HEK293 (cell line): ENCODE results near the gene SLC39A11.

Experiments used
- CTCF ChIA-PET: fragments of 350-600 bp; formaldehyde crosslinking; extraction: SDS; loops from one replicate; lab custom pipeline; 2021; ENCODE audit warnings: antibody characterized with exemption; lab: Yijun Ruan, JAX
- POLR2A ChIA-PET: fragments of 300-600 bp; formaldehyde crosslinking; extraction: SDS; loops from one replicate; lab custom pipeline; 2020; ENCODE audit warnings: antibody characterized with exemption, inconsistent platforms; lab: Yijun Ruan, JAX
- H3K27ac ChIP-seq: fragments of 200-500 bp; sonication (Bioruptor generic); 2 replicates; pipeline ENCODE4 v1.5.1; 2014; ENCODE audit warnings: low read depth, low read length, control low read depth, inconsistent platforms; ENCODE audit errors: extremely low read depth
- H3K36me3 ChIP-seq, 2 experiments: fragments of 200-500 bp in 1 of 2; sonication (Bioruptor generic) in 1 of 2; 1 replicate in 1 of 2; 2 replicates in 1 of 2; pipeline ENCODE4 v1.5.1; 2014 to 2017; ENCODE audit warnings: inconsistent platforms in 2 of 2, low read length in 2 of 2; ENCODE audit not compliant: control insufficient read depth in 2 of 2, insufficient read depth in 1 of 2
- H3K4me1 ChIP-seq: fragments of 200-500 bp; sonication (Bioruptor generic); 2 replicates; pipeline ENCODE4 v1.5.1; 2014; ENCODE audit warnings: mild to moderate bottlenecking, low read length, inconsistent platforms; ENCODE audit not compliant: control insufficient read depth, insufficient read depth
- H3K4me3 ChIP-seq: 2 replicates; pipeline ENCODE4 v1.5.1; 2011; ENCODE audit warnings: low read depth, mild to moderate bottlenecking, control low read depth, low read length, moderate library complexity
- H3K9me3 ChIP-seq: fragments of 200-500 bp; sonication (Bioruptor generic); 2 replicates; pipeline ENCODE4 v1.5.1; 2014; ENCODE audit warnings: low read depth, low read length, inconsistent platforms; ENCODE audit not compliant: control insufficient read depth, insufficient read depth
- BCL11A ChIP-seq: fragments of 450-650 bp; formaldehyde crosslinking; IDR thresholded peaks from 2 replicates; pipeline ENCODE4 v1.5.1; 2016; ENCODE audit warnings: low read depth, missing biosample characterization, missing genetic modification characterization
- KLF10 ChIP-seq: fragments of 450-650 bp; IDR thresholded peaks from 2 replicates; pipeline ENCODE4 v1.5.1; 2018; ENCODE audit warnings: missing biosample characterization, mild to moderate bottlenecking, missing genetic modification characterization
- KLF7 ChIP-seq: fragments of 450-650 bp; formaldehyde crosslinking; IDR thresholded peaks from 2 replicates; pipeline ENCODE4 v1.5.1; 2016; ENCODE audit warnings: missing biosample characterization, missing genetic modification characterization, borderline replicate concordance
- OVOL3 ChIP-seq: fragments of 450-650 bp; formaldehyde crosslinking; IDR thresholded peaks from 2 replicates; pipeline ENCODE4 v1.5.1; 2016; ENCODE audit warnings: missing biosample characterization, missing genetic modification characterization
- PRDM4 ChIP-seq: fragments of 450-650 bp; formaldehyde crosslinking; IDR thresholded peaks from 2 replicates; pipeline ENCODE4 v1.5.1; 2017; ENCODE audit warnings: missing biosample characterization, missing genetic modification characterization
- SP2 ChIP-seq: fragments of 450-650 bp; formaldehyde crosslinking; IDR thresholded peaks from 2 replicates; pipeline ENCODE4 v1.5.1; 2016; ENCODE audit warnings: missing biosample characterization, missing genetic modification characterization
- TSHZ1 ChIP-seq: fragments of 450-650 bp; formaldehyde crosslinking; IDR thresholded peaks from 2 replicates; pipeline ENCODE4 v1.5.1; 2016; ENCODE audit warnings: missing biosample characterization, missing genetic modification characterization, borderline replicate concordance
- YY2 ChIP-seq: fragments of 450-650 bp; formaldehyde crosslinking; IDR thresholded peaks from 2 replicates; pipeline ENCODE4 v1.5.1; 2016; ENCODE audit warnings: missing biosample characterization, missing genetic modification characterization
- ZBTB17 ChIP-seq: fragments of 450-650 bp; formaldehyde crosslinking; IDR thresholded peaks from 2 replicates; pipeline ENCODE4 v1.5.1; 2016; ENCODE audit warnings: missing biosample characterization, missing genetic modification characterization
- ZBTB48 ChIP-seq: fragments of 450-650 bp; formaldehyde crosslinking; IDR thresholded peaks from 2 replicates; pipeline ENCODE4 v1.5.1; 2016; ENCODE audit warnings: missing biosample characterization, missing genetic modification characterization
- ZEB2 ChIP-seq: fragments of 450-650 bp; formaldehyde crosslinking; IDR thresholded peaks from 2 replicates; pipeline ENCODE4 v1.5.1; 2016; ENCODE audit warnings: missing biosample characterization, missing genetic modification characterization
- ZFP3 ChIP-seq: fragments of 450-650 bp; formaldehyde crosslinking; IDR thresholded peaks from 2 replicates; pipeline ENCODE4 v1.5.1; 2016; ENCODE audit warnings: low read depth, missing biosample characterization, missing genetic modification characterization
- ZFP41 ChIP-seq: fragments of 450-650 bp; formaldehyde crosslinking; IDR thresholded peaks from 2 replicates; pipeline ENCODE4 v1.5.1; 2016; ENCODE audit warnings: missing biosample characterization, missing genetic modification characterization, borderline replicate concordance
- ZNF175 ChIP-seq: fragments of 450-650 bp; formaldehyde crosslinking; IDR thresholded peaks from 2 replicates; pipeline ENCODE4 v1.5.1; 2016; ENCODE audit warnings: missing biosample characterization, missing genetic modification characterization
- ZNF223 ChIP-seq: fragments of 450-650 bp; formaldehyde crosslinking; IDR thresholded peaks from 2 replicates; pipeline ENCODE4 v1.5.1; 2016; ENCODE audit warnings: missing biosample characterization, missing genetic modification characterization
- ZNF266 ChIP-seq: fragments of 450-650 bp; formaldehyde crosslinking; IDR thresholded peaks from 2 replicates; pipeline ENCODE4 v1.5.1; 2016; ENCODE audit warnings: missing biosample characterization, missing genetic modification characterization, low read depth
- ZNF426 ChIP-seq: fragments of 450-650 bp; formaldehyde crosslinking; IDR thresholded peaks from 2 replicates; pipeline ENCODE4 v1.5.1; 2017; ENCODE audit warnings: missing biosample characterization, missing genetic modification characterization, mild to moderate bottlenecking, inconsistent platforms, moderate library complexity
- ZNF501 ChIP-seq: fragments of 450-650 bp; formaldehyde crosslinking; IDR thresholded peaks from 2 replicates; pipeline ENCODE4 v1.5.1; 2016; ENCODE audit warnings: missing biosample characterization, missing genetic modification characterization
- ZNF544 ChIP-seq: fragments of 450-650 bp; formaldehyde crosslinking; IDR thresholded peaks from 2 replicates; pipeline ENCODE4 v1.5.0; 2017; ENCODE audit warnings: missing biosample characterization, missing genetic modification characterization
- ZNF549 ChIP-seq: fragments of 450-650 bp; IDR thresholded peaks from 2 replicates; pipeline ENCODE4 v1.5.1; 2018; ENCODE audit warnings: missing biosample characterization, missing genetic modification characterization, mild to moderate bottlenecking, inconsistent platforms, moderate library complexity
- ZNF560 ChIP-seq: fragments of 450-650 bp; formaldehyde crosslinking; IDR thresholded peaks from 2 replicates; pipeline ENCODE4 v1.5.1; 2017; ENCODE audit warnings: missing biosample characterization, missing genetic modification characterization, borderline replicate concordance
- ZNF561 ChIP-seq: fragments of 450-650 bp; IDR thresholded peaks from 2 replicates; pipeline ENCODE4 v1.5.1; 2018; ENCODE audit warnings: missing biosample characterization, missing genetic modification characterization, borderline replicate concordance
- ZNF600 ChIP-seq: fragments of 450-650 bp; formaldehyde crosslinking; IDR thresholded peaks from 2 replicates; pipeline ENCODE4 v1.5.1; 2016; ENCODE audit warnings: missing biosample characterization, missing genetic modification characterization
- ZNF624 ChIP-seq: fragments of 450-650 bp; formaldehyde crosslinking; IDR thresholded peaks from 2 replicates; pipeline ENCODE4 v1.5.1; 2017; ENCODE audit warnings: missing biosample characterization, missing genetic modification characterization
- ZNF629 ChIP-seq: fragments of 450-650 bp; formaldehyde crosslinking; IDR thresholded peaks from 2 replicates; pipeline ENCODE4 v1.5.1; 2017; ENCODE audit warnings: missing biosample characterization, missing genetic modification characterization
- ZNF658 ChIP-seq: fragments of 450-650 bp; formaldehyde crosslinking; IDR thresholded peaks from 2 replicates; pipeline ENCODE4; 2016; ENCODE audit warnings: missing biosample characterization, missing genetic modification characterization
- ZNF670 ChIP-seq: fragments of 450-650 bp; formaldehyde crosslinking; IDR thresholded peaks from 2 replicates; pipeline ENCODE4 v1.5.1; 2016; ENCODE audit warnings: missing biosample characterization, missing genetic modification characterization, low read depth
- ZSCAN30 ChIP-seq: fragments of 450-650 bp; IDR thresholded peaks from 2 replicates; pipeline ENCODE4 v1.5.1; 2018; ENCODE audit warnings: missing biosample characterization, mild to moderate bottlenecking, missing genetic modification characterization, moderate library complexity

The SLC39A11 gene

GRCh38 chr17:73141411-73141810 is 48.9 kb upstream of the SLC39A11 start:
- Histone ChIP-seq H3K4me3 (no peak overlapping the region), H3K4me1 (no peaks in the 10 kb centered on the region), H3K27ac (no peak overlapping the region), H3K9me3 (no peaks in the 10 kb centered on the region)
- ChIA-PET CTCF (interaction anchor here (0.6 to 1.7 kb wide), 4 partner anchors 177 to 415 kb away, joined by 3 to 4 read pairs (median 3); no protein-coding TSS in a partner anchor), POLR2A (no interaction called here)
- TF ChIP-seq ZNF544 (tag by site-specific recombination): no peak
- TF ChIP-seq ZBTB17: no peak
- no peak for TF ChIP-seq KLF7
- no peak for TF ChIP-seq ZNF624
- no peak for TF ChIP-seq OVOL3
- TF ChIP-seq, all 188 proteins: peak for 0
- no peaks in the 10 kb centered on the region for H3K36me3 ChIP-seq

- no peak for TF ChIP-seq ZFP41 (tag by site-specific recombination)
- no peak for TF ChIP-seq BCL11A (tag by site-specific recombination)
- no peak for TF ChIP-seq ZNF266 (tag by site-specific recombination)
- TF ChIP-seq PRDM4 (tag by site-specific recombination): no peak
- TF ChIP-seq ZNF600 (tag by site-specific recombination): no peak
- TF ChIP-seq ZNF175 (tag by site-specific recombination): no peak
- TF ChIP-seq ZNF223 (tag by site-specific recombination): no peak
- no peak for TF ChIP-seq ZNF629 (tag by site-specific recombination)
- no peak for TF ChIP-seq ZNF560 (tag by site-specific recombination)
- no peak for TF ChIP-seq ZNF670 (tag by site-specific recombination)
- no peak for TF ChIP-seq ZNF658
- no peak for TF ChIP-seq ZFP3 (tag by site-specific recombination)
- TF ChIP-seq ZEB2 (tag by site-specific recombination): no peak
- no peak for TF ChIP-seq ZNF426 (tag by site-specific recombination)
- no peak for TF ChIP-seq ZBTB48
- Histone ChIP-seq H3K4me3 (no peak overlapping the region), H3K27ac (no peak overlapping the region), H3K9me3 (no peaks in the 10 kb centered on the region), H3K4me1 (no peaks in the 10 kb centered on the region), H3K36me3 (no peaks in the 10 kb centered on the region)
- CTCF ChIA-PET: interaction anchor here (0.6 to 3.0 kb wide), 6 partner anchors 10 to 414 kb away, joined by 3 to 14 read pairs (median 3); no protein-coding TSS in a partner anchor
- POLR2A ChIA-PET: no interaction called here
Measured at GRCh38 chr17:73140566-73140965, 48.1 kb upstream of the SLC39A11 start.

GRCh38 chr17:73139296-73139695 is 46.8 kb upstream of the SLC39A11 start:
- Histone ChIP-seq H3K4me3 (no peak overlapping the region), H3K4me1 (no peaks in the 10 kb centered on the region), H3K27ac (no peak overlapping the region), H3K9me3 (no peaks in the 10 kb centered on the region), H3K36me3 (no peaks in the 10 kb centered on the region)
- CTCF ChIA-PET: interaction anchor here (3.0 kb wide), 1 partner anchor 17 kb away, joined by 14 read pairs; no protein-coding TSS in a partner anchor
- POLR2A ChIA-PET: no interaction called here
- TF ChIP-seq TSHZ1 (tag by site-specific recombination): no peak
- no peak for TF ChIP-seq ZNF501 (tag by site-specific recombination)
- TF ChIP-seq ZNF629 (tag by site-specific recombination): no peak
- TF ChIP-seq ZNF549 (tag by site-specific recombination): no peak
- no peak for TF ChIP-seq SP2 (tag by site-specific recombination)
- no peak for TF ChIP-seq ZNF561 (tag by site-specific recombination)
- no peak for TF ChIP-seq YY2 (tag by site-specific recombination)
- no peak for TF ChIP-seq KLF10 (tag by site-specific recombination)
- TF ChIP-seq ZSCAN30 (tag by site-specific recombination): no peak
